ENCODE results near the gene PLA2G4C.

The PLA2G4C gene

GRCh38 chr19:48110350-48110966, at the start of gene PLA2G4C:
Gene PLA2G4C, minus strand, starts transcription at chr19:48110817. Its CDS starts 4,288 bp downstream, at chr19:48106529.
- H3K27ac ChIP-seq (ENCODE audit: low read depth, low read length): peak within 1 kb of the TSS; percentile 81
- H2AFZ ChIP-seq (ENCODE audit: low read length, unreplicated experiment): no peak within 1 kb of the TSS
- peak within 1 kb of the TSS; percentile 72 for H3K4me3 ChIP-seq (ENCODE audit: low read depth, low read length)
- H3K4me1 ChIP-seq (ENCODE audit: control insufficient read depth, insufficient read depth, low read length, unreplicated experiment): no peaks in the 10 kb centered on the region
- no peaks in the 10 kb centered on the region for H3K79me2 ChIP-seq (ENCODE audit: control insufficient read depth, insufficient read depth, low read length, unreplicated experiment)
- no peaks in the 10 kb centered on the region for H3K27me3 ChIP-seq (ENCODE audit: insufficient read depth, low read length)
- no peaks in the 10 kb centered on the region for H3K36me3 ChIP-seq (ENCODE audit: insufficient read depth, low read length)

- H3K4me1 ChIP-seq (ENCODE audit: control insufficient read depth, insufficient read depth, low read length, unreplicated experiment): no peaks in the 10 kb centered on the region
- H3K4me3 ChIP-seq (ENCODE audit: low read depth, low read length): no peak overlapping the region
- no peak overlapping the region for H2AFZ ChIP-seq (ENCODE audit: low read length, unreplicated experiment)
- H3K27ac ChIP-seq (ENCODE audit: low read depth, low read length): no peak overlapping the region
- 0 out of 2 replicates have a peak, but pooled peaks cover 3% of the 10 kb centered on the region for H3K36me3 ChIP-seq (ENCODE audit: insufficient read depth, low read length)
- H3K27me3 ChIP-seq (ENCODE audit: insufficient read depth, low read length): no peaks in the 10 kb centered on the region
- no peaks in the 10 kb centered on the region for H3K79me2 ChIP-seq (ENCODE audit: control insufficient read depth, insufficient read depth, low read length, unreplicated experiment)
Measured at GRCh38 chr19:48158210-48158790, 47.7 kb upstream of the PLA2G4C start.

- no peak overlapping the region for H3K27ac ChIP-seq (ENCODE audit: low read depth, low read length)
Measured at GRCh38 chr19:48154003-48154402, 43.4 kb upstream of the PLA2G4C start.

GRCh38 chr19:48152551-48152950, 41.9 kb upstream of the PLA2G4C start:
- H3K27me3 ChIP-seq (ENCODE audit: insufficient read depth, low read length): no peaks in the 10 kb centered on the region
- peak overlapping the region; percentile 57 for H3K27ac ChIP-seq (ENCODE audit: low read depth, low read length)
- H3K36me3 ChIP-seq (ENCODE audit: insufficient read depth, low read length): no peaks in the 10 kb centered on the region

More at GRCh38 chr19:48154003-48154402, 43.4 kb upstream of the PLA2G4C start:
- H3K4me1 ChIP-seq (ENCODE audit: control insufficient read depth, insufficient read depth, low read length, unreplicated experiment): no peaks in the 10 kb centered on the region
- H3K79me2 ChIP-seq (ENCODE audit: control insufficient read depth, insufficient read depth, low read length, unreplicated experiment): no peaks in the 10 kb centered on the region
- no peaks in the 10 kb centered on the region for H3K36me3 ChIP-seq (ENCODE audit: insufficient read depth, low read length)
- no peaks in the 10 kb centered on the region for H3K27me3 ChIP-seq (ENCODE audit: insufficient read depth, low read length)
- no peak overlapping the region for H2AFZ ChIP-seq (ENCODE audit: low read length, unreplicated experiment)
- no peak overlapping the region for H3K4me3 ChIP-seq (ENCODE audit: low read depth, low read length)

GRCh38 chr19:48149430-48149829, 38.8 kb upstream of the PLA2G4C start:
- H3K36me3 ChIP-seq (ENCODE audit: insufficient read depth, low read length): no peaks in the 10 kb centered on the region
- H3K79me2 ChIP-seq (ENCODE audit: control insufficient read depth, insufficient read depth, low read length, unreplicated experiment): no peaks in the 10 kb centered on the region
- H3K4me3 ChIP-seq (ENCODE audit: low read depth, low read length): no peak overlapping the region
- H3K4me1 ChIP-seq (ENCODE audit: control insufficient read depth, insufficient read depth, low read length, unreplicated experiment): no peaks in the 10 kb centered on the region
- no peak overlapping the region for H3K27ac ChIP-seq (ENCODE audit: low read depth, low read length)
- H2AFZ ChIP-seq (ENCODE audit: low read length, unreplicated experiment): no peak overlapping the region
- no peaks in the 10 kb centered on the region for H3K27me3 ChIP-seq (ENCODE audit: insufficient read depth, low read length)

More at GRCh38 chr19:48152551-48152950, 41.9 kb upstream of the PLA2G4C start:
- H3K4me3 ChIP-seq (ENCODE audit: low read depth, low read length): no peak overlapping the region
- no peaks in the 10 kb centered on the region for H3K4me1 ChIP-seq (ENCODE audit: control insufficient read depth, insufficient read depth, low read length, unreplicated experiment)
- no peaks in the 10 kb centered on the region for H3K79me2 ChIP-seq (ENCODE audit: control insufficient read depth, insufficient read depth, low read length, unreplicated experiment)
- H2AFZ ChIP-seq (ENCODE audit: low read length, unreplicated experiment): no peak overlapping the region

GRCh38 chr19:48148576-48148975, 38.0 kb upstream of the PLA2G4C start:
- H2AFZ ChIP-seq (ENCODE audit: low read length, unreplicated experiment): no peak overlapping the region
- H3K27me3 ChIP-seq (ENCODE audit: insufficient read depth, low read length): no peaks in the 10 kb centered on the region
- no peaks in the 10 kb centered on the region for H3K36me3 ChIP-seq (ENCODE audit: insufficient read depth, low read length)
- no peaks in the 10 kb centered on the region for H3K79me2 ChIP-seq (ENCODE audit: control insufficient read depth, insufficient read depth, low read length, unreplicated experiment)
- no peak overlapping the region for H3K4me3 ChIP-seq (ENCODE audit: low read depth, low read length)
- H3K4me1 ChIP-seq (ENCODE audit: control insufficient read depth, insufficient read depth, low read length, unreplicated experiment): no peaks in the 10 kb centered on the region
- no peak overlapping the region for H3K27ac ChIP-seq (ENCODE audit: low read depth, low read length)

- Histone ChIP-seq H3K79me2 (ENCODE audit: control insufficient read depth, insufficient read depth, low read length, unreplicated experiment) (no peaks in the 10 kb centered on the region), H3K36me3 (ENCODE audit: insufficient read depth, low read length) (no peaks in the 10 kb centered on the region), H3K27me3 (ENCODE audit: insufficient read depth, low read length) (no peaks in the 10 kb centered on the region), H3K4me3 (ENCODE audit: low read depth, low read length) (no peak overlapping the region), H2AFZ (ENCODE audit: low read length, unreplicated experiment) (no peak overlapping the region), H3K4me1 (ENCODE audit: control insufficient read depth, insufficient read depth, low read length, unreplicated experiment) (no peaks in the 10 kb centered on the region), H3K27ac (ENCODE audit: low read depth, low read length) (no peak overlapping the region)
Measured at GRCh38 chr19:48147597-48148175, 37.1 kb upstream of the PLA2G4C start.

GRCh38 chr19:48139053-48139452, 28.4 kb upstream of the PLA2G4C start:
- H3K36me3 ChIP-seq (ENCODE audit: insufficient read depth, low read length): no peaks in the 10 kb centered on the region
- no peak overlapping the region for H2AFZ ChIP-seq (ENCODE audit: low read length, unreplicated experiment)
- no peaks in the 10 kb centered on the region for H3K4me1 ChIP-seq (ENCODE audit: control insufficient read depth, insufficient read depth, low read length, unreplicated experiment)
- no peak overlapping the region for H3K4me3 ChIP-seq (ENCODE audit: low read depth, low read length)
- no peak overlapping the region for H3K27ac ChIP-seq (ENCODE audit: low read depth, low read length)
- no peaks in the 10 kb centered on the region for H3K27me3 ChIP-seq (ENCODE audit: insufficient read depth, low read length)
- H3K79me2 ChIP-seq (ENCODE audit: control insufficient read depth, insufficient read depth, low read length, unreplicated experiment): no peaks in the 10 kb centered on the region

GRCh38 chr19:48137411-48137810, 26.8 kb upstream of the PLA2G4C start:
- H3K4me3 ChIP-seq (ENCODE audit: low read depth, low read length): no peak overlapping the region
- H3K36me3 ChIP-seq (ENCODE audit: insufficient read depth, low read length): no peaks in the 10 kb centered on the region
- H3K4me1 ChIP-seq (ENCODE audit: control insufficient read depth, insufficient read depth, low read length, unreplicated experiment): no peaks in the 10 kb centered on the region
- no peak overlapping the region for H3K27ac ChIP-seq (ENCODE audit: low read depth, low read length)
- no peaks in the 10 kb centered on the region for H3K79me2 ChIP-seq (ENCODE audit: control insufficient read depth, insufficient read depth, low read length, unreplicated experiment)
- H3K27me3 ChIP-seq (ENCODE audit: insufficient read depth, low read length): no peaks in the 10 kb centered on the region
- no peak overlapping the region for H2AFZ ChIP-seq (ENCODE audit: low read length, unreplicated experiment)

GRCh38 chr19:48136547-48136946, 25.9 kb upstream of the PLA2G4C start:
- no peaks in the 10 kb centered on the region for H3K27me3 ChIP-seq (ENCODE audit: insufficient read depth, low read length)
- H3K4me1 ChIP-seq (ENCODE audit: control insufficient read depth, insufficient read depth, low read length, unreplicated experiment): no peaks in the 10 kb centered on the region
- H3K4me3 ChIP-seq (ENCODE audit: low read depth, low read length): no peak overlapping the region
- H3K36me3 ChIP-seq (ENCODE audit: insufficient read depth, low read length): no peaks in the 10 kb centered on the region
- no peaks in the 10 kb centered on the region for H3K79me2 ChIP-seq (ENCODE audit: control insufficient read depth, insufficient read depth, low read length, unreplicated experiment)
- no peak overlapping the region for H3K27ac ChIP-seq (ENCODE audit: low read depth, low read length)
- no peak overlapping the region for H2AFZ ChIP-seq (ENCODE audit: low read length, unreplicated experiment)

- H2AFZ ChIP-seq (ENCODE audit: low read length, unreplicated experiment): no peak overlapping the region
- H3K27me3 ChIP-seq (ENCODE audit: insufficient read depth, low read length): no peaks in the 10 kb centered on the region
- no peak overlapping the region for H3K27ac ChIP-seq (ENCODE audit: low read depth, low read length)
- H3K36me3 ChIP-seq (ENCODE audit: insufficient read depth, low read length): no peaks in the 10 kb centered on the region
- no peaks in the 10 kb centered on the region for H3K79me2 ChIP-seq (ENCODE audit: control insufficient read depth, insufficient read depth, low read length, unreplicated experiment)
- no peak overlapping the region for H3K4me3 ChIP-seq (ENCODE audit: low read depth, low read length)
- no peaks in the 10 kb centered on the region for H3K4me1 ChIP-seq (ENCODE audit: control insufficient read depth, insufficient read depth, low read length, unreplicated experiment)
Measured at GRCh38 chr19:48135411-48135810, 24.8 kb upstream of the PLA2G4C start.

All from ACC112 (cell line).